HG02763 (cell line): ENCODE data around the gene PTCHD1.

Experiments used
- ATAC-seq: cut with Tn5 transposase; IDR thresholded peaks from one replicate; pipeline ENCODE4 v1.9.1; 2021; ENCODE audit warnings: mild to moderate bottlenecking, moderate library complexity; ENCODE audit not compliant: unreplicated experiment

The PTCHD1 gene

GRCh38 chrX:23334848-23335599 lies at the start of gene PTCHD1:
TSS of gene PTCHD1 (plus strand) at chrX:23334849. CDS start at chrX:23334876, 27 bp downstream.
- ATAC-seq: no peak

- ATAC-seq: no peak
Measured at GRCh38 chrX:23286731-23287130, 47.9 kb upstream of the PTCHD1 start.

DNA sequence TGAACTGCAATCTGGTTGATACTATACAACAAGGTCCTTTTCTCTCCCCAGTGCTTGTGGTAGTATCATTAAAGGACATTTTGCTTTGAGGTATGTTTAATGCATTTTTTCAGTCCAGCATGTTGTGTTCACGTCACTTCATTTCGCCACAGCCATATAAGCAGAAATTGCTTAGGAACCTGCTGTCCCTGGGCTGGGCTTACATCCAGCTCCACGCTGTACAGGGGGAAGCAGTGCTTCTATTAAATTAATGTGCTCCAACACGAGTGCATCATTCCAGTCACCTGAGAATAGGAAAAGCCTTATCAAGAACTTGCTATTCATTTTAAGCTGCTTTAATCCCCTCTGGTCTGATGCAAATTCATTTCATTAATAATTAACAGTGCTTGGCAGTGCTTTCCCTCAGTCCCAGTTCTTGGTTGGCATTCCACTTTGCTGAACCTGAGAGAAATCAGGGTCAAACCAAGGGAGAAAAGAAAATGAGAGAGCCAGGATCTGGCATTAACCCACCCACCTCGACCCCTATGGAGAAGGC lies 47.4 kb upstream of the PTCHD1 start:
- no peak for ATAC-seq

DNA sequence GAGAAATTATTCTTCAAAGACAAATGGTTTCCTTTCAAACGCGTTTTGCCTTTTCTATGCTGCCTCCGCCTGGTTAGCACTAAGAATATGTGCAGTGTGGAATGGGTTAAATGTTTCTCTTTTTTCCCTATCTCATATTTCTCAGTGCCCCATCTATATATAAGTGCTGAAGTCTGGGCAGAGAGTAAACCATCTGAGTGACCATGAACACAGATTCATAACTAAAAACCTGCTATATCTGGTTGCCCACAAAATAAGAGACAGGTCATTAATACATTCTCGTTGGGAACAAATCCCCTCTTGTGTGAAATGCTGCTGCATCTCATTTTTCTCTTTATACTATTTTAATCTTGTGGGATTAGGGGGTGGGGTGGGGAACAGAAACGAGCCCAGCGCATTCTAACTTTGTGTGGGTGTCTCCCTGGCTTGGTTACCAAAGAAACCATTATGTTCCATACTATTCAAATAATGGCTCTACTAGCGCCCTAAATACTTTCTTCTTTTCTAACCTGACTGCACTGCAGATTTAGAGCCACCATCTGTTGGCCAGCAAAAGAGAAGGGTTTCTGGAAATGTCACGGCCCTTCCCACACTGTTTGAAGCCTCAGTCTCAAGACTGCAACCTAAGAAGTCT lies 42.2 kb upstream of the PTCHD1 start:
- no peak for ATAC-seq

DNA sequence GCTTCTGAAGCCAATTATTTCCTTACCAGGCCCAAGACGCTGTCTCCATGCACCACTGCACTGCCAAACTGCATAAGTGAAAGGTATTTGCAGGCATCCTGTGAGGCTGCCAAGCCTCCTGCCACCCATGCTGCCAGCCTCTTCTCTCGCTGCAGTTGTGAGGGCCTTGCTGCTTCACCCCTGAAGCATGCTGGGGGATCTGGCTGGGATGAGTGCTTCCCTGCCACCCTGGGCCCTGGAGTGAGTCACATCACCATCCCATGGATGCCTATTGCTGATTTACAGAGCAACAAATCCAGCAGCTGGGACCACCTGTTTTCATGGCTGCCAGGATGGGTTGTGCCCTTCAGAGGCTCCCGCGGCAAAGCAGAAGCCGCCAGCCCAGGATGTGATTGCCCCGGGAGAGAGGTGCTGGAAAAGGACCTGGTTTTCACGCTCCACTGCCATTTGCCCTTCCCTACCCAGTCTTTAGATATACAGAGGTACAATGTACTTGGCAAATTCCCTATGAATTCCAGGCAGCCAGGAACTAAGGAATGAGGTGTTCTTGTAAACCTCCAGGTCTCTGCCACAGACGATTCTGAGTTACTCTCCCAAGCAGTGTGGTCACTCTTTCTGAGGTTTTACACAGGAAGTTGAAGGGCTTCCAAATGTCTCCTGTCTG lies 41.5 kb upstream of the PTCHD1 start:
- no peak for ATAC-seq

GRCh38 chrX:23304881-23305280 lies 29.8 kb upstream of the PTCHD1 start:
- no peak for ATAC-seq

DNA sequence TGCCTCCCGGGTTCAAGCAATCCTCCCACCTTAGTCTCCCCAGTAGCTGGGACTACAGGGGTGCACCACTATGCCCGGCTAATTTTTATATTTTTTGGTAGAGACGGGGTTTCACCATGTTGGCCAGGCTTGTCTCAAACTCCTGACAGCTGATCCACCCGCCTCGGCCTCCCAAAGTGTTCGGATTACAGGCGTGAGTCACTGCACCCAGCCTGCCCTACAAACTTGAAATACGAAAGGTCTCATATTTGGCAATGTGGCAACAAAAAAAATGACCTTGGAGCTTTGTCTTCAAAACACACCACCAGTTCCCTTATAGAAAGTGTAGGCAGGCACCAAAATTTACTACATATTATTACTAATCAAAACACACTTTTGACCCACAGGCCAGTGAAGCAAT lies 22.9 kb upstream of the PTCHD1 start:
- ATAC-seq: no peak

- ATAC-seq: no peak
Measured at GRCh38 chrX:23312136-23312535, 22.5 kb upstream of the PTCHD1 start.

DNA sequence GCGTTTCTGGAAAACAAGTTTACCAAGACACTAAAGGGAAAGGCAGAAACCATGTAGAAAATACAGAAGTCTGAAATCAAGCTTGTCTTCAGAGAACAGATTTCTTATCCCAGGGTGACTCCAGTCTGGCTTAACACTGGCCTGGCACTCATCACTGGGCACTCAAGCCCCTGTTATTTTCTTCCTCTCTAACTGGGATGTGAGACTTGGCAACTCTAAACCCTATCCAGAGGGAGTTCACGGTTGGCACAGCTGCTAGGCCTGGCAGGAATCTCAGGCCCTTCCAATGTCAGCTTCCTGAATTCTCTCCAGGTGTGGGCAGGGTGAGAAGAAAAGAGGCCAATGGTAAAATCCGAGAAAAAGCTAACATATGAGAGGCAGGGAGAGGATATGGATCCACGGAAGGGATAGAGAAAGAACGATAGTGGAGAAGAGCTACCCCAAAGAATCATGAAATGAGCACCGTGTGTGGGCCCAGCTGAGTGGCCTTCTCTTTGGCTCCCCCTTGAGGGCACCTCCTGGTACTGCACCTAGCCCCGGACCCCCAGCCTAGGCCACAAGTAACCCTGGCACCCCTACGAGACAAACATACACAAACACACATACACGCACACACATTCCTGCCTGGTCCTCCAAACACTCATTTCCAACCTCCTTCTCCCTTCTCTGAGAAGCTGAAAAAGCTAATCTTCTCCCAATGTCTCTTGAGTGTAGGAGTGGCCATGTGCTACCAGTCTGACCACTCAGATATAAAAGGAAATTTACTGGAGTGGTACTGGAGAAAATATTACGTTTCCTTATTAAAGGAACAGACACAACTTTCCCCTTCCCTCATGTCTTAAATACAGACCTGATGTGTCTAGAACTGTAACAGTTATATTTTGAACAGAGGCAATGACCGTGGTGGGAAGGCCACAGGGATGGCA lies 16.6 kb upstream of the PTCHD1 start:
- ATAC-seq: peak; percentile 72

GRCh38 chrX:23327104-23327503 lies 7.5 kb upstream of the PTCHD1 start:
- no peak for ATAC-seq

- no peak for ATAC-seq
Measured at GRCh38 chrX:23331701-23332100, 2.9 kb upstream of the PTCHD1 start.

DNA sequence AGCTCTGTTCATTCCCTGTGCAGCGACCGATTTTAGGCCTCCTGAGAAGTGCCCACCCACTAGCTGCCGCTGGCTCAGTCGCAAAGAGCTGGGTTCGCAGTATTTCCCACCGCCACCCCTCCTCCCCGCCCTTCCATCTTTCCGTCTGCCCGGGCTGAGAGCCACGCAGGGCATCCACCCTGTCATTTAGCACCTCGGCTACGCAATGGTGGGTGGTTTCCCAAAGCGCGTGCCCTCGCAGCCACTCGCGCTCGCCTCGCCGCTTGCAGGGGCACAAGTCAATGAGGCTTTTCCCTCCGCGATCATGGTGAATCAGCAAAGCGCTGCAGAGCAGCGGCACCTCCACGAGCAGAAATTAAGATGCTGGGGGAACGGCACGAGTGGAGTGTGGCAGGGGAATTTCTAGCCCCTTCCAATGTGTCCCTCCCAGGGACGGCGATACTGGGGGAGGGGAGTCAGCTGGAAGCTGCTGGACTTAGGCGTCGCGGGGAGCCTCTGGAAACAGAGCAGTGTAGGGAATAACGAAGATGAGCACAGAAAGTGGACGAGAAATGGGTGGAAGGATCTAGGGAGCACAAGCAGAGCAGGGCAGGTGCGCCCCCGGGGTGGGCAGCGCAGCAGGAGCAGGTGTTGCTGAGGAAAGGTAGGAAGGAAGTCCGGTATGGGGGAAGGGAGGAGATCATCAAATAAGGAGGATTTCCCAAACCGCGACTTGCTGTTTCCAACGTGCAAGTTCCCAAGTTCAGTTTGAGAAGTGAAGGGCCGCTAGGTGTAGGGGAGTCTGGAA lies 2.4 kb upstream of the PTCHD1 start:
- ATAC-seq: no peak

GRCh38 chrX:23332888-23333821 lies 1.5 kb upstream of the PTCHD1 start:
- ATAC-seq: no peak

DNA sequence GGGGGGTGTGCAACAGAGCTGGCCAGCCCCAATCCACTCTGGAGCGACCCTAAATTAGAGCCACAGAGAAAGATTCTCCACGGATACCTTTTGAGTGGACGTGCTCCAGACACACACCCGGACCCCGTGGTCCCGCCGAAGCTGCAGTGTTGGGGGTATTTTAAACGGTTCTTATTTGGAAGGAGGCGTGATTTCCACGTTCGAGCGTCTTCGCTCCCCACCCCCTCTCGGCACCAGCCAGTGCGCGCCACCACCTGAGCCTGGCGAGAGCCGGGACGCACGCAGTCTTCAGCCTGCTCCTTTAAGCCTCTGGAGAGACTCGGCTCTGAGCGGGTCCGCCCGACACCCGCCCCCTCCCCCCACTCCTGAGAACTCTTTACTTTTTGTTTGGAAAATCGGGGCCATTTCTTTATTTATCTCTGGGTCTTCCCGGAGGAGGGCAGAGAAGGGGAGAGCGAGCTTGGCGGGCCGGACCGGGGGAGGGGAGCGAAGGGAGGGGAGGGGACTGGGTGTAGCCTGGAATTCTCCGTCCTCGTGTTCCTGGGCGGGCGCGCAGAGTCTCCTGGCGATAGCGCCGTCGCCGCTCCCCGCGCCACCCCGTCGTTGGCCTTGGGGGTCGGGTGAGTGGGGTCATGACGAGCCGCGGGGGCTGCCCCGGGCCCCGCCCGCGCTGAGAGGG lies 668 bp upstream of the PTCHD1 start:
- no peak for ATAC-seq

- ATAC-seq: no peak
Measured at GRCh38 chrX:23334521-23334847, 165 bp upstream of the PTCHD1 start.

DNA sequence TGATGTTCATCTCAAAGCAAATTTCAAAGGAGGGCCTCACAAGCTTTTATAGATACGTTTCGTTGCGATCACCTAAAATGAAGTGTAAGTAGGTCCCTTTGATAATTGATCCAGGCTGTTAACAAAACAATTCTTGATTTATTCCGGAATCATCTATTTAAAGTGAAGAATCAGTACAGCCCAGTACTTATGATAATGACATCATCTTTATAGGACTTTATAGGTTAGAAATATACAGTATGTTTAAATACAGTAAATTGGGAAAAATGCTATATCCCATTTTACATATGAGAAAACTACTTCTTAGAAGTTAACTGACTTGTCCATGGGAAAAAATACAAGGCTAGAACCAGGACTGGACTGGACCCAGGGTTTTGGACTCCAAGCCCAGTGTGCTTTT lies 3.7 kb downstream of the PTCHD1 start:
- no peak for ATAC-seq

GRCh38 chrX:23341452-23341851 lies 6.8 kb downstream of the PTCHD1 start:
- ATAC-seq: no peak

DNA sequence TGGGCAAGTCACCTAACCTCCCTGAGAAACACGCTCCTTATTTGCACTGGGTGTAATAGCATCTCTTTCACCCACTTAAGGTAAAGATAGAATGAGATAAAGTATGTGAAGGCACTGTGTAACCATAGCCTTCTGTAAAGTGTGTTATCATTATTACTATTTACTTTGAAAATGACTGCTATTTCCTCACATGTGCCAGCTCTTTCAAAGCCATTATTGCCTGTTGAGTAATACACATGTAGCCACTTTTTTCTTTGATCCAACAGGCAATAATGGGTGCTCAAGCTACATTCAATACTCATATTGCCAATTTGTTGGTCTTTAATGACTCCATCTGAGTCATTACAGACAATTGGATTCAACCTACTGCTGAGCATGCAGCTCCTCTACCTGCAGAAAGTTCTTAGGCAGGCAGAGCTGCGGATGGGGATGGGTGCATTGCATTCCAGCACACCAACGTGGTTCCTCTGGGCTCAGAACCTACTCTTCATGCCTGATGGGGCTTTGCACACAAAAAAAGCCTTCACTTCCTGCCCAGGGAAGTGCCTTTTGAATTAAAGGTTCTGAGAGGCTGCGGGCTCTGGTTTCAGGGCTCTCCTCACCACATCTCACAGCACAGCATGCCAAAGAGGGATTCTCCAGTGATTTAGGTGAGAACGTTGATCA lies 9.7 kb downstream of the PTCHD1 start:
- ATAC-seq: no peak
